K562 (cell line): ENCODE data around the gene TYW1. TPM values are rescaled to one million over a fixed set of nuclear protein-coding genes. Genes with fewer than 3 reads are reported as not detected.
A peak's percentile ranks its signal among the peaks of the same experiment; 100 is the strongest.

ENCODE experiments used
- ARID3A ChIP-seq: IDR thresholded peaks from 2 replicates; pipeline ENCODE4 v1.6.1; 2012; ENCODE audit warnings: low read depth, low read length, improper control_type of control experiment, borderline replicate concordance
- ATF3 ChIP-seq, 2 experiments: fragments of 450-650 bp in 1 of 2; sonication (generic) in 1 of 2; formaldehyde crosslinking in 1 of 2; IDR thresholded peaks in 1 of 2; conservative IDR thresholded peaks in 1 of 2; 2 replicates each; pipeline versions ENCODE4 v1.6.1 to v1.8.1; 2016 to 2023; ENCODE audit warnings: mild to moderate bottlenecking in 2 of 2, moderate library complexity in 2 of 2, inconsistent platforms in 1 of 2, missing genetic modification reagents in 1 of 2
- CBFA2T2 ChIP-seq: fragments of 450-650 bp; conservative IDR thresholded peaks from 2 replicates; pipeline ENCODE4 v1.6.1; 2017; ENCODE audit warnings: mild to moderate bottlenecking
- E4F1 ChIP-seq: fragments of 250-450 bp; sonication (Bioruptor Pico); IDR thresholded peaks from 2 replicates; pipeline ENCODE4 v1.5.0; 2021; ENCODE audit warnings: mild to moderate bottlenecking, borderline replicate concordance
- FOS ChIP-seq: IDR thresholded peaks from 3 replicates; pipeline ENCODE4 v1.6.1; 2011; ENCODE audit not compliant: insufficient read length; ENCODE audit errors: extremely low read depth
- FOXK2 ChIP-seq, 2 experiments: fragments of 450-650 bp; IDR thresholded peaks in 1 of 2; conservative IDR thresholded peaks in 1 of 2; 2 replicates each; pipeline ENCODE4 v1.6.1; 2016; ENCODE audit warnings: low read depth in 2 of 2, mild to moderate bottlenecking in 1 of 2
- HDAC6 ChIP-seq: IDR thresholded peaks from 2 replicates; pipeline ENCODE4 v1.6.1; 2012; ENCODE audit warnings: low read depth, mild to moderate bottlenecking, control low read depth, inconsistent platforms, low read length, moderate library complexity
- HMGXB4 ChIP-seq: sonication (generic); formaldehyde crosslinking; IDR thresholded peaks from 2 replicates; pipeline ENCODE4 v1.8.1; 2023; ENCODE audit warnings: mild to moderate bottlenecking, missing genetic modification reagents
- IRF2 ChIP-seq: sonication (generic); formaldehyde crosslinking; IDR thresholded peaks from 2 replicates; pipeline ENCODE4 v1.8.1; 2022; ENCODE audit warnings: mild to moderate bottlenecking, missing genetic modification reagents
- LEF1 ChIP-seq: fragments of 450-650 bp; IDR thresholded peaks from 2 replicates; pipeline ENCODE4 v1.6.1; 2016; ENCODE audit warnings: mild to moderate bottlenecking
- SPI1 ChIP-seq: IDR thresholded peaks from 2 replicates; pipeline ENCODE4 v1.6.1; 2011; ENCODE audit warnings: low read depth, low read length, control low read depth, borderline replicate concordance
- WHSC1 ChIP-seq: IDR thresholded peaks from one replicate; pipeline ENCODE4 v1.6.1; 2012; ENCODE audit warnings: low read length, control low read depth, inconsistent platforms
- ZNF24 ChIP-seq: fragments of 450-650 bp; IDR thresholded peaks from 2 replicates; pipeline ENCODE4 v1.6.1; 2016
- ZNF263 ChIP-seq: sonication (generic); formaldehyde crosslinking; IDR thresholded peaks from 2 replicates; pipeline ENCODE4 v1.8.0; 2022; ENCODE audit warnings: mild to moderate bottlenecking, missing genetic modification reagents, borderline replicate concordance
- polyA plus RNA-seq, 8 experiments: library from polyadenylated mRNA; depleted of rRNA in 4 of 8; stranded (reverse) in 5 of 8; unstranded in 3 of 8; fragments of >200 nt; fragmentation: Nextera tagmentation in 2 of 8; fragmentation: Illumina TruSeq in 1 of 8; extraction: Ambion mirVana in 2 of 8; extraction: Trizol in 1 of 8; gene quantifications; 2 replicates each; pipeline versions ENCODE4 v1.2.1 to v1.2.3, GENCODE V29; 2011 to 2014; ENCODE audit warnings: inconsistent platforms in 1 of 8, missing spikeins in 1 of 8
- total RNA-seq, 7 experiments: library from RNA; depleted of rRNA in 6 of 7; stranded (reverse); fragments of >200 nt in 6 of 7; fragmentation: Illumina TruSeq in 2 of 7; extraction: Trizol in 2 of 7; gene quantifications; 2 replicates each; pipeline versions ENCODE4 v1.2.1 to v1.2.3, GENCODE V29; 2011 to 2021; ENCODE audit warnings: low replicate concordance in 1 of 7

TYW1 gene
- total and polyA plus RNA-seq, 9 of the 15 experiments (the other 6 are each of a cell fraction or from before 2014, with no cell fraction given) = 17.4 to 32.0 (median 26.2) TPM

GRCh38 chr7:67019562-67020390, 23.1 kb downstream of the TYW1 start (continued):
- TF ChIP-seq HMGXB4 (no peak), LEF1 (peak; percentile 91), E4F1 (CRISPR knock-in tag) (0 out of 2 replicates have a peak, but pooled peaks have one; percentile 16), IRF2 (no peak), FOXK2 (conservative IDR thresholded peaks at IDR 0.05 in 1 of 2, IDR thresholded peaks at IDR 0.05 in 1 of 2; ENCODE audit: low read depth in 2 of 2) (peak; percentile 16 to 20; a peak in 1 of 4 replicates), CBFA2T2 (peak; percentile 73), ZNF24 (no peak), ATF3 (IDR thresholded peaks at IDR 0.05) (peak; percentile 86), ATF3 (CRISPR knock-in tag; conservative IDR thresholded peaks at IDR 0.05) (peak; percentile 62), ARID3A (peak; percentile 86), FOS (peak; percentile 32), ZNF263 (CRISPR knock-in tag) (no peak), HDAC6 (no peak), WHSC1 (no peak), SPI1 (peak; percentile 63; the same call in 1 of the 2 replicates)
